ENCODE results near the gene MSH4.
"Not testable (repeated sequence)": the region's sequence is repeated elsewhere in the genome, so short reads cannot be mapped to it uniquely, and the experiment has no call there.

MSH4 gene

GRCh38 chr1:75795703-75796193 is 934 bp upstream of the MSH4 start:
- Histone ChIP-seq H3K4me2 (no peak overlapping the region), H3K4me3 (IDR thresholded peaks at IDR 0.05; ENCODE audit: insufficient read depth, low read depth, low read length) (no peak overlapping the region), H3K36me3 (ENCODE audit: insufficient read depth) (peaks cover 7% of the 10 kb centered on the region; the same call in 1 of the 2 replicates), H2AFZ (ENCODE audit: low read depth) (no peak overlapping the region), H3K4me1 (ENCODE audit: low read depth, poor library complexity, severe bottlenecking) (no peaks in the 10 kb centered on the region), H3K27me3 (ENCODE audit: insufficient read depth, low read depth) (no peaks in the 10 kb centered on the region), H3K79me2 (ENCODE audit: insufficient read depth, low read depth) (peaks cover 4% of the 10 kb centered on the region; the same call in 1 of the 2 replicates), H3K27ac (no peak overlapping the region), H4K20me1 (ENCODE audit: insufficient read depth) (peaks cover 16% of the 10 kb centered on the region; the same call in 1 of the 2 replicates), H3K9ac (no peak overlapping the region)
- no peak for TF ChIP-seq CTCF (conservative IDR thresholded peaks at IDR 0.05; ENCODE audit: low read depth, low read length)

GRCh38 chr1:75797273-75797588 is 549 bp downstream of the MSH4 start:
- peaks cover 8% of the 10 kb centered on the region; the same call in 1 of the 2 replicates for H4K20me1 ChIP-seq (ENCODE audit: insufficient read depth)

GRCh38 chr1:75797606-75798216 is 1.0 kb downstream of the MSH4 start:
- Histone ChIP-seq H3K79me2 (ENCODE audit: insufficient read depth, low read depth) (no peaks in the 10 kb centered on the region), H3K4me3 (IDR thresholded peaks at IDR 0.05; ENCODE audit: insufficient read depth, low read depth, low read length) (no peak overlapping the region), H2AFZ (ENCODE audit: low read depth) (no peak overlapping the region), H3K27ac (no peak overlapping the region), H3K4me2 (no peak overlapping the region), H3K36me3 (ENCODE audit: insufficient read depth) (no peaks in the 10 kb centered on the region), H3K9ac (no peak overlapping the region), H3K27me3 (ENCODE audit: insufficient read depth, low read depth) (no peaks in the 10 kb centered on the region), H3K4me1 (ENCODE audit: low read depth, poor library complexity, severe bottlenecking) (no peaks in the 10 kb centered on the region), H4K20me1 (ENCODE audit: insufficient read depth) (0 out of 2 replicates have a peak, but pooled peaks cover 5% of the 10 kb centered on the region)
- no peak for TF ChIP-seq CTCF (conservative IDR thresholded peaks at IDR 0.05; ENCODE audit: low read depth, low read length)

More at GRCh38 chr1:75797273-75797588, 549 bp downstream of the MSH4 start:
- Histone ChIP-seq H3K27me3 (ENCODE audit: insufficient read depth, low read depth) (no peaks in the 10 kb centered on the region), H2AFZ (ENCODE audit: low read depth) (no peak overlapping the region), H3K9ac (no peak overlapping the region), H3K27ac (no peak overlapping the region), H3K4me1 (ENCODE audit: low read depth, poor library complexity, severe bottlenecking) (no peaks in the 10 kb centered on the region), H3K4me2 (no peak overlapping the region), H3K79me2 (ENCODE audit: insufficient read depth, low read depth) (no peaks in the 10 kb centered on the region), H3K4me3 (IDR thresholded peaks at IDR 0.05; ENCODE audit: insufficient read depth, low read depth, low read length) (no peak overlapping the region), H3K36me3 (ENCODE audit: insufficient read depth) (no peaks in the 10 kb centered on the region; the same call in 1 of the 2 replicates)
- no peak for TF ChIP-seq CTCF (conservative IDR thresholded peaks at IDR 0.05; ENCODE audit: low read depth, low read length)

GRCh38 chr1:75801480-75801879 is 4.8 kb downstream of the MSH4 start:
- not testable (repeated sequence) for H3K27ac ChIP-seq; H3K4me2 ChIP-seq; H2AFZ ChIP-seq (ENCODE audit: low read depth); H3K36me3 ChIP-seq (ENCODE audit: insufficient read depth); H4K20me1 ChIP-seq (ENCODE audit: insufficient read depth); H3K79me2 ChIP-seq (ENCODE audit: insufficient read depth, low read depth); H3K27me3 ChIP-seq (ENCODE audit: insufficient read depth, low read depth); H3K4me3 ChIP-seq (IDR thresholded peaks at IDR 0.05; ENCODE audit: insufficient read depth, low read depth, low read length); H3K4me1 ChIP-seq (ENCODE audit: low read depth, poor library complexity, severe bottlenecking); H3K9ac ChIP-seq

GRCh38 chr1:75808921-75809320 is 12.2 kb downstream of the MSH4 start:
- Histone ChIP-seq H3K4me1 (ENCODE audit: low read depth, poor library complexity, severe bottlenecking) (no peaks in the 10 kb centered on the region), H4K20me1 (ENCODE audit: insufficient read depth) (no peaks in the 10 kb centered on the region), H3K4me2 (no peak overlapping the region), H2AFZ (ENCODE audit: low read depth) (no peak overlapping the region), H3K9ac (no peak overlapping the region), H3K36me3 (ENCODE audit: insufficient read depth) (no peaks in the 10 kb centered on the region), H3K27me3 (ENCODE audit: insufficient read depth, low read depth) (no peaks in the 10 kb centered on the region), H3K4me3 (IDR thresholded peaks at IDR 0.05; ENCODE audit: insufficient read depth, low read depth, low read length) (no peak overlapping the region), H3K27ac (no peak overlapping the region), H3K79me2 (ENCODE audit: insufficient read depth, low read depth) (no peaks in the 10 kb centered on the region)
- no peak for TF ChIP-seq CTCF (conservative IDR thresholded peaks at IDR 0.05; ENCODE audit: low read depth, low read length)

GRCh38 chr1:75810113-75810512 is 13.4 kb downstream of the MSH4 start:
- H3K4me1 ChIP-seq (ENCODE audit: low read depth, poor library complexity, severe bottlenecking) = not testable (repeated sequence)

More at GRCh38 chr1:75810113-75810512, 13.4 kb downstream of the MSH4 start:
- H3K27ac ChIP-seq; H3K4me2 ChIP-seq; H4K20me1 ChIP-seq (ENCODE audit: insufficient read depth); H2AFZ ChIP-seq (ENCODE audit: low read depth); H3K4me3 ChIP-seq (IDR thresholded peaks at IDR 0.05; ENCODE audit: insufficient read depth, low read depth, low read length); H3K36me3 ChIP-seq (ENCODE audit: insufficient read depth); H3K27me3 ChIP-seq (ENCODE audit: insufficient read depth, low read depth); H3K79me2 ChIP-seq (ENCODE audit: insufficient read depth, low read depth); H3K9ac ChIP-seq: not testable (repeated sequence)
